ENCODE data around the gene ADCY1.
"Not testable (repeated sequence)": the region's sequence is repeated elsewhere in the genome, so short reads cannot be mapped to it uniquely, and the experiment has no call there.

ADCY1 gene

DNA sequence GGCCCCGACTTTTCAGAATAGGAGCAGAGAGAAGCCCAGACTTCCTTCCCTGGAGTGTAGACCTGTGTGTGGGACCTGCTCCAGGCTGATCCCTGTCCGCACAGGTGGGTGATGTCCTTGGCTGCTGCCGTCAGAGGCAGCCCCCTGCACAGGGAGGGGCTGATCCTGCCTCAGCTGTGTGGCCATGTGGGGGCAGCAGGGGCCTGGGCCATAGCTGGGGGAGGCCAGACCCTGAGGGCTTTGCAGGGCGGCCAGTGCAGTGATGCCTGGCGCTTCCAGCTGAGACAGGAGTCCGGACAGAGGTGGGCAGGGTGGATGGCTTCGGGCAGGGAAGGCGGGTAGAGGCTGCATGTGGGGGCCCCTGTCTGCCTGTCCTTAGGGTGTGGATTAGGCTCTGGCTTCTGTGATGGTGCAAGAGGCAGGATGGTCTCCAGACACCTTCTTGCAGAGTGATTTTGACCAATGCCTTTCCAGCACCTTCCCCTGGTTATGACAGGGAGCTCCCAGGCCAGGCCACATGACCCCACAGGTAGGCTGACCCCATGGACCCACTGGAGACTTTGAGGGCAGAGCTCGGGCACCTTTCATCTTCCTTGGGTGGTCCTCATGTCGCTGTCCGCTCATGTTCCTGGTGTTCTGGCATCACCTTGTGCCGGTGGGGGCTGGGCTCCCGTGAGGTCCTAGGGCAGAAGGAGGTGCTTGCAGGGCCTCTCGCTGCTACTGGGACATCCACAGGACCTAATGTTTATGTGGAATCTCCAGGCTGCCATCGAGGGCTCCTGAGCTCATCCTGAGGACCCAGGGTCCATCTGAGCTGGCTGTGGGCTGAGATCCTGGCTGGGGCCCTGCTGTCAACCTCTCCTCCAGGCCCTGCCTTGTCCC, 141.5 kb downstream of the ADCY1 start:
- DNase-seq: no peak

DNA sequence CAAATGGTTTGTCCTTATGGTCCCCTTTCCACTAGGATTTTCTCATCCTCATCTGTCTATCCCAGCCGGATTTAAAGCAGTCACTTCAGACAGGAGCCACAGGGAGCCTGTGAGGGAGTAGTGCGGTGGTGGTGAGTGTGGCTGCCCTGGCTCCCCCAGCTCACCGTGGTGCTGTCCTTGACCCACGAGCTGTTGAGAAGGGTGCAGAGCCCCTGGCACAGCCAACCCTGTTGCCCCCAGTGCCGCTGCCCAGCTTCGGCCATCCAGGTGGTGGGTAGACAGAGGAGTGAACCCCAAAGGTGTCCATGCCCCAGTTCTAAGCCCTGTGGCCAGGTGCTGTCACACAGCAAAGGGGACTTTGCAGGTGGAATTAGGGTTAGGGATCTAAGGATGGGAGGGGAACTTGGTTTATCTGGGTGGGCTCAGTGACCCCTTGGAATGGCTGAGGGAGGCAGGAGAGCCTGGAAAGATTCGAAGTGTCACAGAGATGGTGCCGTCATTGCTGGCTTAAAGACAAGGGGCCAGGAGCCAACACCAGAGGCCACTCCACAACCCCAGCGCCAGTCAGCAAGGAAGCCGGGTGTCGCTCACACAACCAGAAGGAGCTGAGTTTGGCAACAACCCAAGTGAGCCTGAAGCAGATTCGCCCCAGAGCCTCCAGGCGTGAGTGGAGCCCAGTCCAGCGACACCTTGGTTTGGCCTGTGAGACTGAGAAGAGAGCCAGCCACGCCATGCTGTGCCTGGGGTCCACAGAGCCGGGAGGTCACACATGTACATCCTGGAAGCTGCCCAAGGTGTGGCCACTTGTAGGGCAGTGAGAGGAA, 142.4 kb downstream of the ADCY1 start:
- DNase-seq: no peak

DNA sequence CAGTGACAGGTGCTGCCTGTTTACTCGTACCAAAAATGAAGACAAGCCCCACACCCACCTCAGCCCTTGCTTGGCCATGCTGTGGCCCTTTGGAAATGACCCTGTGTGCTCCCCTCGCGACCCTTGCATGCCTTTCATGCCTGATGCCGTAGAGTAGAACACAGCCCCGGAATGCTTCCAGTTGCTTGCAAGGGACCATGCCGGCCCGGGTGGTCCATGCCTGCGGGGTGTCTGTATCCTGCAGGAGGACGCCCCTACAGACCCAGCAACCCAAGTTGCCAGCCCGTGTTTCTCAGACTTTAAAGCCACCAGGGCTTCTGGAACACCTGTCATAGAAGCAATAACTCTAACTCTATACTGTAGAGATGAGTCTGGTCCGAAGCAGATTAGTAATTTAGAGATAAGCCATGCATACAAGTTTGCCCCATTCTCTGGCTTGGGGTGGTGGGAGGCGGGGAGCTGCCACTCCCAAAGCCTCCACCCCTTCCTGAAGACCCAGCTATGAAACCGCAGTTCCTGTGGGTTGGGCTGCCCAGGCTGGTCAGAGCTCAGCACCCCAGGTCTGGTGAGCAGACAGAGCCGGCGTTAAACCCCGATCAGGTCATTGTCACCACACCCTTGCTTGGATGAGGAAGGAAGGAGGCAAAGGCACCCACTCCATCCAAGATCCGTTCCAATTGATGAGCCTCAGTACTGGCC, 143.5 kb downstream of the ADCY1 start:
- DNase-seq: no peak

DNA sequence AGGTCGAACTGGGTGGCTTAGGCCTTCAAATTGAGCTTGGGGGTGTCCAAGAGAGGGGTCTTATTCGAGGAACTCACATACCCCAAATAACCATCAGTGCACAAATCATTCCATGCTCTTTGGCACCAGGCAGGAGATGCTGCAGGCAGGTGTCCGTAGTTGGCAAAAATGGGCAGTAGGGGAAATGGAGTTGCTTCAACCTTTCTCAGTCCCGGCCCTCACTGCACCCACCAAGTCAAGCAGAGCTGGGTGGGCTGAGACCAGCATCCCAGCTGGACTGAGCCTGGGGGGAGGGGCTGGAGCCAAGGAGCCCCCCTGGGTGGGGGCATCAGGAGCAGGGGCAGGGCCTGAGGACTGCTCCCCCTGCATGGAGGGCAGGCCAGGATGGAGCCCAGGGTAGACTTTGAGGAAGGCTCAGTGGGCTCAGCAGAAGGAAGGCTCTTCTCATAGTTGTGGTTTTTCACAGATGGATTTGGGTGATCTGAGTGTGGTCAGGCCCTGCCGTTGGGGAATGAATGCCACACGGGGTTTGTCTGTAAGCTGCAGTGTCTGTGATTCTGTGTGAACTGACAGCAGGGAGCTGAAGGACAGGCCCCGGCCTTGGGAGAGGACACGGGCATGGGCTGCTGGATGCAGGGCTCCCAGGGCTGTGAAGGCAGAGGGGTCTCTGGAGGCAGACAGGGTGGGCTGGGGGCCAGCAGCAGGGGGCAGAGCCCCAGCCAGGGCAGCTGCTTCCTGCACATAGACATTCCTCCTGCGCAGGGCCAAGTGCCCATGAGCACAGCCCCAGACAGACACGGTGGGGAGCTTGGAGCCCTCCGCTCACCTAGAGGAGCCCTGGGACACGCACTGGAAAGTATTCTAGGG, 144.5 kb downstream of the ADCY1 start:
- no peak for DNase-seq

DNA sequence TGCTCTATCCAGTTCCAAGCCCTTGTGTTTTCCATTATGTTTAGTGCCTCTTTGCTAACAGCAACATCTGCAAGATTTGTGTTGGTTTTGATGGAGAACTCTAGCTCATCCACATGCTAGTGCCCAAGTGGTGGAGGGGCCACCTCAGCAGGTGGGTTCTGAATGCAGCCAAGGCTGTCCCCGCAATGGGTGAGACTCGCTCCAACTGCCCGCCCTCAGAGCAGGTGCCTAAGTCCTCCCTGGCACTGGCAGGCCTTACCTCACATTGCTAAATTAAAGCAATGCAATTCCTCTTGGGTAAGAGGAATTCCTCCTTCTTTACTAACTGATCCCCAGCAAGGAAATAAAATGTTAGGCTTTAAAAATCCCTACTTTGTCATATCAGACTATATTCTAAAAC, 146.8 kb downstream of the ADCY1 start:
- no peak for DNase-seq

DNA sequence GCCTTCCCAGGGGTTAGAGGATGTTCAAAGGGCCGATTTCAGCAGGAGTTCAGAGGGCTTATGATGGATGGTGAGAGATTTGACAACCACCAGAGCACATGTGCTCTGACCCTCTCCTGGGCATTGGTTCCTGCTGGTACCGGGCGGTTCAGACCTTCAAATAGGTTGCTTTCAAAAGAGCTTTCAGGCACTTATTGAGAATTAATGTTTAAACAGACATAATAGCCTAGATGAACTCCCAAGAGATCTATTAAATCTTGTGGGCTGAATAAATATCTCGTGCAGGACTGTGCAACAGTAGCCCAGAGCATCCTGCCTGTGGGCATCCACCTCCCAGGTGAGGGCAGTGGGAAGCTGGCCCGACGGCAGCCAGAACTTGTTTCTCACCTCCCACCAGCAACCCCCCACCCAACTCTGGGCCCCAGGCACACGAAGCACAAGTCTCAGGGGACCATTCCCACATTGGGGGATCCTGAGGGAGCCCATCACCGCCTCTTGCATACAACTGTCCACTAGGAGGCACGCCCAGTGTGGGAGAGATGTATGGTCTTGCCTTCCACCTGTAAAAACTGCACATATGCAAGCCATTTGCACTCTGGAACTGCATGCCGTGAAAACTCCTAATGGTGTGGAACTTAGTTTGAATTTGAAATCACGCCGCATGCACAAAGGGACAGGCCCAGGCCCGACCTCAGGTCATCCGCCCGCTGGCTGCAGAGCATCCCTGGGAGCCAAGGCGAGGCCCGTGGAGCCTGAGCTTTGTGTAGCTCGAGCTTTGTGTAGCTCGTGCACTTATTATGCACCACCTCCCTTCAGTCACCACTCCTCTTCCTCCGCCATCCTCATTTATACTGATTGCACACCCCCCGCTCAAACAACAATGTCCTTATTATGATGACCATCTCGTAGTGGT, 147.8 kb downstream of the ADCY1 start:
- no peak for DNase-seq

DNA sequence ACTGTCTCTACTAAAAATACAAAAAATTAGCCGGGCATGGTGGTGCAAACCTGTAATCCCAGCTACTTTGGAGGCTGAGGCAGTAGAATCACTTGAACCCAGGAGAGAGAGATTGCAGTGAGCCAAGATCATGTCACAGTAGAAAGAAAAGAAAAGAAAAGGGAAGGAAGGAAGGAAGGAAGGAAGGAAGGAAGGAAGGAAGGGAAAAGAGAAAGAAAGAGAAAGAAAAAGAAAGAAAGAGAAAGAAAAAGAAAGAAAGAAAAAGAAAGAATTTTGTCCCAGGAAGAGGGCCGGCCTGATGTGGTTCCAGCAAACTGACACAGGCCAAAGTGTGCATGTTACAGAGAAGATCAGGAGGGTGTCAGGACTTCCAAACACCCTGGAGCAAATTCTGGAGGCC, 151.1 kb downstream of the ADCY1 start:
- DNase-seq: not testable (repeated sequence)

DNA sequence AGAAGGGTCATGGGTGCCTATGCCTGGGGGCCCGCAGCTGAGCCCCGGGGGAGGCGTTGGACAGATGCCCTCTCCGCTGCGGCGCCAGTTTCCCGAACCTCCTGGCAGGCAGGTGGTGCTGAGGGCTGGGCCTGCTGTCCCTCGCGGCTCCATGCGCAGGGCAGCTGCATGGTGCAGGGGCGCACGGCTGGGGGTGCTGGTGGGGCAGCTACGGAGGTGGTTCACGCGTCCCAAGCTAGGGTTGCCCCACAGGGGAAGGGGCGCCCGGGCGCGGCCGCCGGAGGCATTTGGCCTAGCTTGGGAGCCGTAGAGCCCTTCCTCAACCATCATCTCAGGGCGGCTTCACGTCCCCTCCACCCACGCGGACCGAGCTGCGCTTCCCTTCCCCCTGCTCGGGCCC, 152.7 kb downstream of the ADCY1 start:
- no peak for DNase-seq

DNA sequence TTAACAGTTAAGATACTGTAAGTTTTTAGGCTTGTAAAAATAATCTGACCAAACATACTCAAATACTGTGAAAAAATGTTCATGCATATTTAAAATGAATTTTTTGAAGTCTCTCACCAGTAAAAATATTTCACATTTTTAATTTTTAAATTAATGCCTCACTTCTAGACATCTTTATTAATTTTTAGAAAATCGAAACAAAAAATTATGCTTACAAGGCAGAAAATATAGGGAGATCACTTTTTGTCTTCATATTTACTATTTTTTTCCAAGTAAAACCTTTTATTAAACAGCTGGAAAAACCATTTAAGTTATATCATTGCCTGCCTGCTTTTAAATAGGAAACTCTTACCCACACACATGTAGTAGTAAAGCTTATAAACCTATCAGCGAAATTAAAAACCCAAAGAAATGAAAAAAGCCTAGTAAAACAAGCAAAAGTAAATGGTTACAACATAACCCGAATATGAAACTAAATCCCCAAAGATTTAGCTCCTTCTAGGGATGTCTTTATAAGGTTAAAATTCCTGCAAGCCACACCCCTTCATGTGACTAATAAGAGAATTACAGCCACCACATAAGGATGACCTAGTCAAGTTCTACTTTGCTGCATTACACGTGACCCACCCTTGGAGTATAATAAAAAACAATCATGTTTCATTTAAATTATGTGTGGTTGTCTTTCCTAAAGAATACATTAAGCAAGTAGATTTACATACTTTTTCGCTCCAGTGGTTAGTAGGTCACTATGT, 157.7 kb downstream of the ADCY1 start:
- DNase-seq: not testable (repeated sequence)

DNA sequence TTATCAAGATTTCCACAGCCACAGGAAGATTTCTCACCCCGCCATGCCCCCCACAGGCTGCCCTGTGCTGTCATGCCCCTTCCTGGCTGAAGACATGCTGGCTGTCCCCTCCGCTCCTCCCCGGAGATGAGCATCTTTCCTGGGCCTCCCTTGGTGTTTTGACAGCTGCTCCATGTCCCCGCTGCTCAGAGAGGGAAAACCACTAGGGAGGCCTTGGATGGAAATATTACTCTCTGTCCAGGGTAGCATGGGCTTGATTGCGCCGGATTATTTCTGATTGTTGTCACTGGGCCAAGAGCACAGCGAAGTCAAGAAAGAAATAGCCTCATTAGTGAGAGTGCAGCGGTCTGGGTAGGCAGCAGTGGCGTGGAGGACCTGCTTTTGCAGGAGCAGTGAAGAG, 164.8 kb downstream of the ADCY1 start:
- DNase-seq: not testable (repeated sequence)

DNA sequence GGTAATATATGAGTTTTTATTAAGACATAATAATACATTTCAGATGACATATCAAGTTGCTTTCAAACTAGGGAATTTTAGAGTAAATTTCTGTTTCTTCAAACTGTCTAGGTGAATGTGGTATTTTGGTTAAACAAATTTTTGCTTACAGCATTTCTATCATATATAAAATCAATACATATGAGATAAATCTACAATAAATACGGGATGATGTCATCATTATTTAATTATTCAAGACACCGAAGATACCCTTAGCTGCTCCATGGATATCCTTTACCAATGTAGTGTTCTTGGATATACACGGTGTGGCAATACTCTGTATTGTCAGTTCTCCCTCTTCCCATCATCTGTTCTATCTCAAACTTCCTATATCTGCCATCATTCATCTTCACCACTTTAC, 166.4 kb downstream of the ADCY1 start:
- DNase-seq: not testable (repeated sequence)

DNA sequence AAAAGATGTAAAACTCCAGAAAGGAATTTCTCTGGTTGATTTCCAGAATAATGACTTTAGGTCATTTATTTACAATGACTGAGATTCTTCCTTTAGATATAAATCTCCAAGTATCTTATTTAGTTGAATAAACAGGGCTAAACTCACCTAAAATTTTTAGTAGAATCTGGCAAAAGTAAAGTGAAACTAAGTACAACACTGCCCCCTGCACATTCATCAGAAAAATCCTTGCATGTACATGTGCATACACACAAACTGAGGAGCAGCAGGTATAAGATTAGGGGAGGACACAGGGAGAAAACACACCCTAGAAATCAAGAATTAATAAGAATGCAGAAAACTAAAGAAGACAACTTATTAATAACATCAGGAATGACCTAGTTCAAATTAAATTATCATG, 174.8 kb downstream of the ADCY1 start:
- DNase-seq: not testable (repeated sequence)

DNA sequence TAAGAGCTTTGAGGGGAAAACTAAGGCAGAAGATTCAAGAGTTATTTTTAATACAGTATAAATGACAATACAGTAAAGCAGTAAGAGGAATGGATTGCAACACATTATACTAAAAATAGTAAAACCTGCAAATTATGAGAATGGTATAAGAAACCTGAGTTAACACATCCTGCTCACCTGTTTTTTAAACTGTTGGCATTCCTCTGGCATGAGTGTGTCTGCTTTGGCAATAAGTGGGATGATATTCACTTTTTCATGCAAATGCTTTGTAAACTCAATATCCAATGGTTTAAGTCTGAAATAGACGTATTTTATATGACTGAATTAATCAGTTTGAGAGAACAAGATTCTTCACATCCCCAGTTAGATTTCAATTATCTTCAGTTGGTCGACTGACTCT, 177.2 kb downstream of the ADCY1 start:
- DNase-seq: not testable (repeated sequence)

DNA sequence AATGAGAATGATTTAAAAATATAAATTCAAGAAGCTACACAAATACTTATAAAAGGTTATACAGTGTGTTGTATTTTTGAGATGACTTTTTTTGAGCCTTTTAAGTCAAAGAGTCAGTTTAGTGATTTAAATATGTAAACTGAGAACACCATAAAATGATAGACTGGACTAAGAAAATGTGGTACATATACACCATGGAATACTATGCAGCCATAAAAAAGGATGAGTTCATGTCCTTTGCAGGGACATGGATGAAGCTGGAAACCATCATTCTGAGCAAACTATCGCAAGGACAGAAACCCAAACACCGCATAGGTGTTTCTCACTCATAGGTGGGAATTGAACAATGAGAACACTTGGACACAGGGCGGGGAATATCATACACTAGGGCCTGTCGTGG, 182.2 kb downstream of the ADCY1 start:
- not testable (repeated sequence) for DNase-seq

DNA sequence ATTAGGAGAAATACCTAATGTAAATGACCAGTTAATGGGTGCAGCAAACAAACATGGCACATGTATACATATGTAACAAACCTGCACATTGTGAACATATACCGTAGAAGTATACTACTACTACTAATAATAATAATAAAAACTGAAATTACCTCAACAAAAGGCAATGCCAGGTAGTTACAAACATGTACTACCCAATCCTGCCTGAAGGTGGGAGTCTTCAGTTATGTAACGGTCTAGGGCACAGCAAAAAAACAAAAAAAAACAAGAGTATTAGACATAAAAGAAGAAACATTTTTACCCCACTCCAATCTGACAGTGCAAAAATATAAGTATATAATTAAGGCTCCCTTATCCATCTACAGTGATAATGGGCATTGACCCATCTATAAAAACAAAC, 182.6 kb downstream of the ADCY1 start:
- DNase-seq: not testable (repeated sequence)

DNA sequence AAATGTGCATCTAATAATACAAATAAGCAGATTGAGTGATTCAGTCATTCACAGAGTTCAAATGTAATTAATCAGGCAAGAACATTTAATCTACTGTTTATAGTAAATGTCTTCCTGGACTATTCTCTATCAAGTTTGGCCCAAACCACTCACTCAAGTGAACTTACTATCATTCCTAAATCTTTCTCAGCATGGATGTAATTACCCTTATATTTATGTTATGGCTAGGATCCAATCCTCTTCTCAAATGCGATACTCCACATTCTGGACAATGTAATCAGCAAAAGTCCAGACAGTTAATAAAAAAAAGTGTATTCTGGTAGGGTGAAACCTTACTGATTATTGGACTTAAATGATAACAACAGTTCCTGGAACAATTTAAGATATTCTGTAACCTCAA, 185.3 kb downstream of the ADCY1 start:
- DNase-seq: not testable (repeated sequence)

DNA sequence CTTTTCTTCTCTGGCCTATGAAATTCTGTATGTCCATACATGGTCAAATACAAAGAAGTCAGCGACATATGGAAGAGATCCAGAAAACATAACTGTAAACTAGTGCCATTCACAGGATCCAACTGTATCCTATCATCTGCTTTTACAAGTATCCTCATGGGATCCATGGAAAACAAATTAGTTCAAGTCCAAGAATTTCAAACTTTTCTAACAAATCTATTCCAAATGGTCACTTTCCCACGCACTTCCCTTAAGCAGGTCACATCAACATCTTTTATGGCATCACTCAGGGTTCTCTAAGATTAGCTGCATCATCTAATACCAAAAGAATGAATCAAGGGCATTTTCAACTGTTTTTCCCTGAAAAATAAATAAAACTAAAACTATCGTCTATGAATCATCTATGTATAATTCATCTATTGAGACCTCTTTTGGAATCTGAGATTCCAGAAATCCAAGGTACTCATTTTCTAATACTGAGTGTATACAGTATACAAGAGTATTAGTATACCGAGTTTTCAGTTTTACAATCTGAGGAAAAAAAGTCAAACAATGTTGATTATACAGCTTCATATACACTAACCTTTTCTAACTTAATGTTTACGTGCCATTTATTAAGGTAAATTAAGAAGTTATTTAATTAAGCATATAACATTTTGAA, 187.5 kb downstream of the ADCY1 start:
- not testable (repeated sequence) for DNase-seq

DNA sequence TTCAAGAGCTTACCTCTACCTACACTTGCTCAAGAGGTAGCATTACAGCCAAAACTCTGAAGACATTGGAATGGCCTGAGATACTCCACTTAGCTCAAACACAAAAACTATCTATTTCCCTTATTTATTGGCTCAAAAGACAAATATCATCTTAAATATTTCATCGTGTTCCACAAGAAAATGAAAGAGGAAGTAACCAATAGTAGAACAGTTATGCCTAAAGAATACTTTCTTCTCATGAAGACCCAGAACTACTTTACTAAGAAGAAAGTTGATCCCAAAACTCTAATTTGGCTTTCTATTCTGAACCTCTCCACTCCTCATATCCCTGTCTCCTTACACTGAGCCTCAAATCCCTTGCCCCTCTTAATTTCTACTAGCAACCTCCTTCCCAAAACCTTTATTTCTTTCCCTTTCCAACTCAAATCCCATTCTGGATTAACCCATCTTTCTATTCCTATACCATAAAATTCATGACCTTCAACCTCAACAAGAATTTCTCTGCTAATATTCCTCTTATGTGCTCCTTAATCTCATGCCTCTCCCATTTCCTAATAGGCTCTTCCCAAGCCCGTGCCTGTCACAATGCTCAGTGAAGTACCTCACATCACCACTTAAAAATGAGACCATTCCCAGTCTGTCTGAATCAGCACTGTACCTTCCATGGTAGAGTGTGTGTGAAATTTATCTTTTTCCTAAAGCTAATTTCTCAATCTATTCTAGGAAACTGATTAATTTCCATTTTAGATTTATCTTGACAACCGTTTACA, 188.2 kb downstream of the ADCY1 start:
- not testable (repeated sequence) for DNase-seq
